WTC11 (cell line): ENCODE data around the gene RACK1.

Experiments
- NFYB ChIP-seq: sonication (generic); formaldehyde crosslinking; conservative IDR thresholded peaks from 2 replicates; pipeline ENCODE4 v1.8.0; 2022; ENCODE audit warnings: low read depth, missing genetic modification reagents
- ZNF138 ChIP-seq: sonication (generic); formaldehyde crosslinking; conservative IDR thresholded peaks from 2 replicates; pipeline ENCODE4 v1.8.1; 2022; ENCODE audit warnings: mild to moderate bottlenecking, moderate library complexity, missing genetic modification reagents
- TF ChIP-seq, protein P1 (sequence below): fragments of 200-600 bp; IDR thresholded peaks from 2 replicates; pipeline ENCODE4 v1.8.0; 2022; ENCODE audit warnings: antibody characterized with exemption

DNA sequence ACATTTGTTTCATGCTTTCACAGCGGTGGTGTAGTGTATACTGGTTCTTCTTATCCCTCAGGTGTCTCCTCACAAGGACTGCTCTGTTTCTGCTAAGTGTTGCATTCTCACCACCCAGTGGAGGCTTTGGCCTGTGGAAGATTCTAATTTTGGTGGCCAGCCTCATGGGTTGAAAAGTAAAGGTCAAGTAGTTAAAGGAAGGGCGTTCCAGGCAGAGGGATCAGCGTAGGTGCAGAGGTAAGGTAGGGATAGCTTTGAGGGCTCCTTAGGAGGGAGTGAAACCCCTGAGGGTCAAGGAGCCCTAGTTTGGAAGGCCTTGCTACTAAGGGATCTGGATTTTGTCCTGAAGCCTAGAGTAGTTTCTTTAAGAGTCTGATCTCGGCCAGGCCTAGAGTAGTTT lies 4.6 kb upstream of the RACK1 start:
- TF ChIP-seq, protein P1, sequence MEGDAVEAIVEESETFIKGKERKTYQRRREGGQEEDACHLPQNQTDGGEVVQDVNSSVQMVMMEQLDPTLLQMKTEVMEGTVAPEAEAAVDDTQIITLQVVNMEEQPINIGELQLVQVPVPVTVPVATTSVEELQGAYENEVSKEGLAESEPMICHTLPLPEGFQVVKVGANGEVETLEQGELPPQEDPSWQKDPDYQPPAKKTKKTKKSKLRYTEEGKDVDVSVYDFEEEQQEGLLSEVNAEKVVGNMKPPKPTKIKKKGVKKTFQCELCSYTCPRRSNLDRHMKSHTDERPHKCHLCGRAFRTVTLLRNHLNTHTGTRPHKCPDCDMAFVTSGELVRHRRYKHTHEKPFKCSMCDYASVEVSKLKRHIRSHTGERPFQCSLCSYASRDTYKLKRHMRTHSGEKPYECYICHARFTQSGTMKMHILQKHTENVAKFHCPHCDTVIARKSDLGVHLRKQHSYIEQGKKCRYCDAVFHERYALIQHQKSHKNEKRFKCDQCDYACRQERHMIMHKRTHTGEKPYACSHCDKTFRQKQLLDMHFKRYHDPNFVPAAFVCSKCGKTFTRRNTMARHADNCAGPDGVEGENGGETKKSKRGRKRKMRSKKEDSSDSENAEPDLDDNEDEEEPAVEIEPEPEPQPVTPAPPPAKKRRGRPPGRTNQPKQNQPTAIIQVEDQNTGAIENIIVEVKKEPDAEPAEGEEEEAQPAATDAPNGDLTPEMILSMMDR, result no peak
- TF ChIP-seq NFYB (CRISPR knock-in tag) (no peak), ZNF138 (no peak)
